SK-N-MC (cell line): Measurements from ENCODE around the gene FKBP4.

Source experiments
- DNase-seq: peaks from one replicate; pipeline ENCODE4 v3.0.0-alpha.2; 2011; ENCODE audit warnings: low read depth, low spot score
- H3K27ac ChIP-seq: fragments of 200-600 bp; sonication (generic); 2 replicates; pipeline ENCODE4 v1.5.1; 2016; ENCODE audit warnings: mixed run types
- H3K36me3 ChIP-seq: fragments of 200-600 bp; sonication (generic); 2 replicates; pipeline ENCODE4 v1.6.1; 2017; ENCODE audit warnings: antibody characterized with exemption, low read length, mixed read lengths; ENCODE audit not compliant: insufficient read depth
- H3K4me3 ChIP-seq: fragments of 200-600 bp; sonication (generic); 2 replicates; pipeline ENCODE4 v1.5.1; 2016
- H3K9ac ChIP-seq: fragments of 200-600 bp; sonication (generic); 2 replicates; pipeline ENCODE4 v1.8.0; 2017; ENCODE audit warnings: mixed run types, mixed read lengths; ENCODE audit not compliant: insufficient read length
- H3K9me3 ChIP-seq: fragments of 200-600 bp; sonication (generic); 2 replicates; pipeline ENCODE4 v1.6.1; 2017; ENCODE audit warnings: low read depth, mild to moderate bottlenecking, antibody characterized with exemption, low read length, moderate library complexity, mixed read lengths
- EZH2 ChIP-seq: fragments of 200-600 bp; sonication (generic); IDR thresholded peaks from one replicate; pipeline ENCODE4 v1.6.1; 2017; ENCODE audit warnings: antibody characterized with exemption
- FOXP2 ChIP-seq: optimal IDR thresholded peaks from 2 replicates; pipeline ENCODE3; 2011; ENCODE audit warnings: mild to moderate bottlenecking, moderate library complexity; ENCODE audit not compliant: insufficient read depth; ENCODE audit errors: extremely low read length, control extremely low read depth
- POLR2AphosphoS5 ChIP-seq: IDR thresholded peaks from 2 replicates; pipeline ENCODE4 v1.6.1; 2012; ENCODE audit warnings: mild to moderate bottlenecking, low read depth, low read length, borderline replicate concordance

Gene FKBP4

DNA sequence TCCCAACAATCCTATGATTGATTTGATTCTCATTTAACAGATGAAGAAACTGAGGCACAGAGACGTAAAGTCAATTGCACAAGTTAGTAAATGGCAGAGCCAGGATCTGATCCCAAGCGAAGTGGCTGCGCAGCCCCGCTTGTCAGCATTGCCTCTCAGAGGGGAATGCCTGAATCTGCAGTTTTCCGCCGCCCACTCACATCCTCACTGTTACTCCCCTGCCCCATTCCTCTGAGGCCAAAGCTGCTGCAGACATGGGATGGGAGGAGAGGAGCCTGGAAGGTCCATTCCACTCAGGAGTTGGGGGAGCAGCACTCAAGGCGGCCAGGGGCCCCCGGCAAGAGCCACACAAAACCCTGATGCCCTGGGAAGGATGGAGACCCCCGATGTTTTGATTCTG is 39.0 kb downstream of the FKBP4 start:
- TF ChIP-seq EZH2 (no peak), FOXP2 (no peak), POLR2AphosphoS5 (no peak)
- no peaks in the 10 kb centered on the region for H3K9me3 ChIP-seq

DNA sequence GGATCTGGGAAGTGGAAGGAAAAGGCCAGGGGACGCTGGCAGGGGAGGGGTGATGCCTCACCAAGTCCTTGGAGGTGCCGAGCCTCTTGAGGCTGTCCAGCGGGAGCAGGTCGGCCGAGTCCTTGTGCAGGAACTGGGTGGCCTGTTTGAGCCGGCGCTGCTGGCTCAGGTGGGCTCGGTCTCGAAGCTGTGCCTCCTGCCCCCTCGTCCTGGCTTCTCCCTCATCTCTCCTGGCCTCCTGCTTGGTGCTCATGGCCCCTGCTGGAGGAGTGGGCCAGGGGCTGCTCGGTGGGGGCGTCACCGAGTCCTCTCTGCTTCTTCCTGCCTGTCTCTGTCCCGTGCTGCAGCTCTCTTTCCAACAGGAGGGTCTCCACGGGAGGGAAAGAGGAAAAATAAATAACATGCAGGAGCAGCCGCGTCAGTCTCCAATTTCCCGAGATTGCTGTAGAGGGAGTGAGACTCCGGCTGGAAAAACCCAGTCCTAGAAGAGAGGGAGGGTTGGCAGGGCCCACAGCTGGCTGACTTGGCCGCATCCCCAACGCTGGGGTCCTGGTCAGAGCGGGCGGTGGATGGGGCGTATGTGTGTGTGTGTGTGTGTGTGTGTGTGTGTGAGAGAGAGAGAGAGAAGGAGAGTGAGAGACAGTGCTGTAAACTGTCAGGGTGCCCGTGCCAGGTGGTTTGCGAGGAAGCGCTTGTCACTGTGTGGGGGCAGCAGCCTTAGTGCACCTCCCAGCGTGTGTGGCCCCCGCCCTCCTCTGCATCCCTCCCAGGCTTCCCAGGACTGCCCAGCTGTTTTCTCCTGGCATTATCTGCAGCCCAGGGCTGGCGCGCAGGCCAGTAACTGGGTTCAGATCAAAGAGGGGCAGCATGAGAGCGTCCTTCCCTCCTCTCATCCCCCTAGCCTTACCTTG is 40.1 kb downstream of the FKBP4 start, which contains the start of gene NRIP2:
TSS of gene NRIP2 (minus strand) at position 455 of the 911 bp plus-strand sequence. CDS start at position 403, 52 bp downstream.
- DNase-seq, result no peak
- no peak within 1 kb of the TSS for H3K9ac ChIP-seq

More for the DNA sequence above, 39.0 kb downstream of the FKBP4 start:
- no peak overlapping the region for H3K9ac ChIP-seq
- H3K4me3 ChIP-seq, result no peak overlapping the region
- no peak overlapping the region for H3K27ac ChIP-seq
- no peak for DNase-seq
- no peaks in the 10 kb centered on the region; the same call in 1 of the 2 replicates for H3K36me3 ChIP-seq

DNA sequence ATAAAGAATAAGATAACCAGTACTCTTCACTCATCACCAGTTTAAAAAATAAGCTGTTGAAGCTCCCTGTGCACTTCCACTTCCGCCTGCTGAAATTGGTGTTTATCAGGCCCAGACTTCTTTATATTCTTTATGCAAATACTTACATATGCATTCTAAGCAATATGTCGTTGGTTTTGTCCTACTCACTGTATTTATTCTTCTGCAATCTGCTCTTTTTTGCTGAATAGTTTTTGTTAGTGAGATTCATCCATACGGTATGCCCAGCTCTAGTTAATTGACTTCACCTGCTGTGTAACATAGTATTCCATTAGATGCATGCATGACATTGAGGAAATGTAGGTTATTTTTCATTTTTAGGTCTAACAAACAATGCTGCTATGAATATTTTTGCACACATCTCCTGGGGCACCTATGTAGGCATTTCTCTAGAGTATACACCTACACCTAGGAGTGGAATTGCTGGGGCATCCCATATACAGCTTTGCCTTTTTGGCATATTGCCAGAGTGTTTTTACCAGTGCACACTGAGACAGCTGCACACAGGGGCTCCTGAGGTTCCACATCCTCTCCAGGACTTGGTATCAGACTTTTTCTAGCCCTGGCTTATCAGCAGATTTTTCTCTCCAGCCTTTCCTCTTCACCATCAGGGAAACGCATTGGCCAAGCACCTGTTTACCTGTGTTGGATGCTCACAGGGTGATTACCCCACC is 41.1 kb downstream of the FKBP4 start:
- no peak overlapping the region for H3K27ac ChIP-seq
- H3K9ac ChIP-seq, result no peak overlapping the region
- no peaks in the 10 kb centered on the region for H3K9me3 ChIP-seq
- H3K36me3 ChIP-seq, result no peaks in the 10 kb centered on the region
- no peak overlapping the region for H3K4me3 ChIP-seq
- no peak for TF ChIP-seq FOXP2
- TF ChIP-seq POLR2AphosphoS5, result no peak
- no peak for TF ChIP-seq EZH2
- no peak for DNase-seq

More for the DNA sequence above, 40.1 kb downstream of the FKBP4 start, which contains the start of gene NRIP2:
- TF ChIP-seq POLR2AphosphoS5 (no peak), FOXP2 (no peak), EZH2 (no peak)
- Histone ChIP-seq H3K36me3 (no peaks in the 10 kb centered on the region), H3K27ac (no peak within 1 kb of the TSS), H3K9me3 (no peaks in the 10 kb centered on the region), H3K4me3 (no peak within 1 kb of the TSS)

DNA sequence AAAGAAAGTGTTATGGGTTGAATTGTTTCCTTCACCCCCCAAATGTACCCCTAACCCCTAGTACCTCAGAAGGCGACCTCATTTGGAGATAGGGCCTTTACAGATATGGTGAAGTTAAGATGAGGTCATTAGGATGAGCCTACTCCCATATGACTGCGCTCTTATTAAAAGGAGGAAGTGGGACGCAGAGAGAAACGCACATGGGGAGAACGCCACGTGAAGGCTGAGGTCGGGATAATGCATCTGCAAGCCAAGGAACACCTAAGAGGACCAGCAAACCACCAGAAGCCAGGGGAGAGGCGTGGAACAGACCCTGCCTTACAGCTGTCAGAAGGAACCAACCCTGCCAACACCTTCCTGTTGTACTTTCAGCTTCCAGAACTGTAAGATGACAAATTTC is 41.8 kb downstream of the FKBP4 start:
- no peak for TF ChIP-seq EZH2
- no peak for TF ChIP-seq FOXP2
- no peak for TF ChIP-seq POLR2AphosphoS5
- H3K9ac ChIP-seq, result no peak overlapping the region
- no peak for DNase-seq
- no peaks in the 10 kb centered on the region for H3K36me3 ChIP-seq
- no peak overlapping the region for H3K27ac ChIP-seq
- H3K4me3 ChIP-seq, result no peak overlapping the region
- no peaks in the 10 kb centered on the region for H3K9me3 ChIP-seq

DNA sequence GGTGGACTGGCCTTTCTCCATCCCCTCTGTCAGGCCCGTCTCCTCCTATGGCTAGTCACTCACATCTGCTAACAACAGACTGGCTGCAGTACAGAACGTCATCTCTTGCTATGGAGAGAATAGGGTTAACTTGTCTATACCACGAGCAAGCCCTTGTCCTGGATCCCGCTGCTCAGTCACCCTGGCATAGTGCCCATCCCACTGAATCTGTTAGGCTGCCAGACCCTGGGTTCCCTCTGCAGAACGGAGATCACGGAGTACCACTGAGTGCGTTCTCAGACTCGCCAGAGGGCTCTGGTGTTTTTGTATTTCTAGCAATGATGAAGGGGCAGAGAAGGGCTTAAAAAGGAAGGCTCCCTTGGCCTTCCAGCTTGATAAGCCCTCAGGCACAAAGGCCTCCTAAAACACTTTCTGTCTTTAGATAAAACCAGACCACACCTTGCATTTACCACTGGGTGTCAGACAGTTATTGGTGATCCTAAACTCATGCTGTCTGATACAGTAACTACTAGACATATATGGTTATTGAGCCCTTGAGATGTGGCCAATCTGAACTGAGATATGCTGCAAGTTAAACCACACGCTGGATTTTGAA is 46.4 kb downstream of the FKBP4 start:
- no peak for DNase-seq
- TF ChIP-seq EZH2 (no peak), FOXP2 (no peak), POLR2AphosphoS5 (no peak)
- no peaks in the 10 kb centered on the region for H3K36me3 ChIP-seq

DNA sequence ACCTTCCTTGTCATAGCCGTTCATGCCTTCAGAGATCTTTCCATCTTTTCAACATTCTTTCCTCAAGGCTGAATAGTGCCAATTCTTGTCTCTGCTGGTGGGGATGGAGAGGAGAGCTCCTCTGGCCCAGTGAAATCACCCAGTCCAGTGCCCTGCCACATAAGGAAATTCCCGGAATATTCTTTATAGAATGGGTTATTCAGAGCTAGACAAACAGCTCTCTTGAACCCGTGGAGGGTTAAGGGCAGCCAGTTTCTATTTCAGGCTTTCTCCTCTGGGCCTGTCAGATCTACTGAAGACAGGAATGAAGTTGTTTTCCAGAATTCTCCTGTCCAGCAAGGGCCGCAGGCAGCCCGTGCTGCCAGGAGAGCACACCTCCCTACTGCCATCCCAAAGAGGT is 48.2 kb downstream of the FKBP4 start:
- H3K4me3 ChIP-seq, result no peak overlapping the region
- H3K27ac ChIP-seq, result no peak overlapping the region
- no peaks in the 10 kb centered on the region for H3K36me3 ChIP-seq
- TF ChIP-seq EZH2 (no peak), POLR2AphosphoS5 (no peak), FOXP2 (no peak)
- H3K9me3 ChIP-seq, result no peaks in the 10 kb centered on the region
- H3K9ac ChIP-seq, result no peak overlapping the region
- no peak for DNase-seq

More for the DNA sequence above, 46.4 kb downstream of the FKBP4 start:
- H3K27ac ChIP-seq, result no peak overlapping the region
- H3K9me3 ChIP-seq, result no peaks in the 10 kb centered on the region
- no peak overlapping the region for H3K4me3 ChIP-seq
- no peak overlapping the region for H3K9ac ChIP-seq

DNA sequence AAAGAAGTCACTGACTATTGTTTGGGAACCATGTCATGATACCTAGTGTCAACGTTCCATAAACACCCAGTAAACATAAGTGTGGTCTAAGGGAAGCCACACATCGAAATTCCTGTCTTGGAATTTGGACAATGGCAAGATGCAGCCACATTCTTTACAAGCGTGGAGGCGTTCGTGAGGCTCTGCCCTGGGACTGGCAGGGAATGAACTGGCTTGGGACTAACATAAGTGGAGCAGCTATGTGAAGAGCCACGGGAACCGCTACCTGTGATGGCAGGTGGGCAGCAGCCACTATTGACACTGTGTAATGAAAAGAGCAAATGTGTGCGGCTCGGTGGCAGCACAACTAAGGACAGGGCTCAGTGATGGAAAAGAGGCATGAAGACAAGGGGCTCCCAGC is 50.0 kb downstream of the FKBP4 start:
- no peak for TF ChIP-seq EZH2
- TF ChIP-seq POLR2AphosphoS5, result no peak
- no peak for TF ChIP-seq FOXP2
- H3K27ac ChIP-seq, result no peak overlapping the region
- DNase-seq, result no peak
- no peak overlapping the region for H3K4me3 ChIP-seq
- no peaks in the 10 kb centered on the region for H3K36me3 ChIP-seq
- H3K9me3 ChIP-seq, result no peaks in the 10 kb centered on the region
- no peak overlapping the region for H3K9ac ChIP-seq

DNA sequence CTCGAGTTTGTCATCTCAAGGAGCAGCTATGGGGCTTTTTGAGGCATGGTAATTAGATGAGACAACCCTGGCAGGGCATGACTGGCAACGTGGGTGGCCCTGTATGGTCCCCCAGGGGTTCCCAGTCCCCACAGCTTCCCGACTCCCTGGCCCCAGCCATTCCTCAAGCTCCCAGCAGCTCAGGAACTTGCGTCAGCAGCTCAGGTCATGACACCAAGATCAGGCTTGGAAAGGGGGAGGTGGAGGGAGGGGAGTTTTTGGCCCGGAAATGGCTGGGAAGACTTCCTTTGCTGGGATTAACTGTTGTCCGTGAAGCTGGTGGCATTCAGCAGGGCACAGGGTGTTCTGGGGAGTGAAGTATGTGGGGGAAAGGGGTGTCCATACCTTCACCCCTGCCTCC is 50.5 kb downstream of the FKBP4 start:
- H3K4me3 ChIP-seq, result no peak overlapping the region
- no peak for TF ChIP-seq EZH2
- TF ChIP-seq POLR2AphosphoS5, result no peak
- no peak for TF ChIP-seq FOXP2
- H3K27ac ChIP-seq, result no peak overlapping the region
- no peak overlapping the region for H3K9ac ChIP-seq
- H3K36me3 ChIP-seq, result no peaks in the 10 kb centered on the region
- no peaks in the 10 kb centered on the region for H3K9me3 ChIP-seq
- no peak for DNase-seq
